ENCODE data around the gene COPB1.

Gene COPB1

GRCh38 chr11:14458377-14458776, 41.2 kb downstream of the COPB1 start:
- Mint-ChIP-seq H3K4me3 (no peak overlapping the region), H3K27ac (no peak overlapping the region), H3K4me1 (ENCODE audit: low read depth) (no peaks in the 10 kb centered on the region), H3K36me3 (ENCODE audit: low read depth) (peaks cover 37% of the 10 kb centered on the region), H3K9me3 (no peaks in the 10 kb centered on the region), H3K27me3 (no peaks in the 10 kb centered on the region)

- no peak overlapping the region for H3K4me3 Mint-ChIP-seq
- H3K27ac Mint-ChIP-seq: no peak overlapping the region
- peaks cover 28% of the 10 kb centered on the region for H3K36me3 Mint-ChIP-seq (ENCODE audit: low read depth)
- no peaks in the 10 kb centered on the region for H3K9me3 Mint-ChIP-seq
- peaks cover 3% of the 10 kb centered on the region for H3K4me1 Mint-ChIP-seq (ENCODE audit: low read depth)
- no peaks in the 10 kb centered on the region for H3K27me3 Mint-ChIP-seq
These were observed 43.8 kb downstream of the COPB1 start for GRCh38 chr11:14455648-14456430.

- H3K4me3 Mint-ChIP-seq: no peak overlapping the region
- peaks cover 23% of the 10 kb centered on the region for H3K36me3 Mint-ChIP-seq (ENCODE audit: low read depth)
These were observed 44.6 kb downstream of the COPB1 start for GRCh38 chr11:14454861-14455632.

GRCh38 chr11:14451825-14452224, 47.8 kb downstream of the COPB1 start:
- Mint-ChIP-seq H3K9me3 (no peaks in the 10 kb centered on the region), H3K36me3 (ENCODE audit: low read depth) (no peaks in the 10 kb centered on the region), H3K4me3 (no peak overlapping the region), H3K27me3 (no peaks in the 10 kb centered on the region), H3K4me1 (ENCODE audit: low read depth) (peaks cover 25% of the 10 kb centered on the region), H3K27ac (no peak overlapping the region)

More at GRCh38 chr11:14454861-14455632, 44.6 kb downstream of the COPB1 start:
- Mint-ChIP-seq H3K27ac (no peak overlapping the region), H3K27me3 (no peaks in the 10 kb centered on the region), H3K4me1 (ENCODE audit: low read depth) (peaks cover 3% of the 10 kb centered on the region), H3K9me3 (no peaks in the 10 kb centered on the region)

GRCh38 chr11:14449302-14449714, 50.3 kb downstream of the COPB1 start:
- Mint-ChIP-seq H3K27ac (no peak overlapping the region), H3K9me3 (no peaks in the 10 kb centered on the region), H3K4me1 (ENCODE audit: low read depth) (peaks cover 50% of the 10 kb centered on the region), H3K4me3 (no peak overlapping the region), H3K27me3 (no peaks in the 10 kb centered on the region), H3K36me3 (ENCODE audit: low read depth) (no peaks in the 10 kb centered on the region)

- H3K4me1 Mint-ChIP-seq (ENCODE audit: low read depth): peaks cover 55% of the 10 kb centered on the region
- peak overlapping the region; percentile 23 for H3K27ac Mint-ChIP-seq
- no peaks in the 10 kb centered on the region for H3K9me3 Mint-ChIP-seq
These were observed 51.4 kb downstream of the COPB1 start for GRCh38 chr11:14448240-14448639.

GRCh38 chr11:14446701-14447169, 52.9 kb downstream of the COPB1 start:
- peaks cover 52% of the 10 kb centered on the region for H3K4me1 Mint-ChIP-seq (ENCODE audit: low read depth)
- no peaks in the 10 kb centered on the region for H3K27me3 Mint-ChIP-seq
- peak overlapping the region; percentile 76 for H3K27ac Mint-ChIP-seq
- no peaks in the 10 kb centered on the region for H3K9me3 Mint-ChIP-seq
- H3K4me3 Mint-ChIP-seq: peak overlapping the region; percentile 32
- no peaks in the 10 kb centered on the region for H3K36me3 Mint-ChIP-seq (ENCODE audit: low read depth)

More at GRCh38 chr11:14448240-14448639, 51.4 kb downstream of the COPB1 start:
- Mint-ChIP-seq H3K36me3 (ENCODE audit: low read depth) (no peaks in the 10 kb centered on the region), H3K27me3 (no peaks in the 10 kb centered on the region), H3K4me3 (peak overlapping the region; percentile 4)

GRCh38 chr11:14445542-14446530, 53.8 kb downstream of the COPB1 start:
- Mint-ChIP-seq H3K9me3 (no peaks in the 10 kb centered on the region), H3K4me3 (peak overlapping the region; percentile 32), H3K4me1 (ENCODE audit: low read depth) (peaks cover 52% of the 10 kb centered on the region), H3K36me3 (ENCODE audit: low read depth) (no peaks in the 10 kb centered on the region), H3K27ac (peak overlapping the region; percentile 76), H3K27me3 (no peaks in the 10 kb centered on the region)

- peaks cover 56% of the 10 kb centered on the region for H3K4me1 Mint-ChIP-seq (ENCODE audit: low read depth)
These were observed 55.0 kb downstream of the COPB1 start for GRCh38 chr11:14444441-14445189.

GRCh38 chr11:14443638-14444037, 56.0 kb downstream of the COPB1 start:
- Mint-ChIP-seq H3K4me1 (ENCODE audit: low read depth) (peaks cover 62% of the 10 kb centered on the region), H3K27ac (no peak overlapping the region), H3K27me3 (no peaks in the 10 kb centered on the region), H3K4me3 (no peak overlapping the region), H3K36me3 (ENCODE audit: low read depth) (peaks cover 3% of the 10 kb centered on the region), H3K9me3 (no peaks in the 10 kb centered on the region)

More at GRCh38 chr11:14444441-14445189, 55.0 kb downstream of the COPB1 start:
- Mint-ChIP-seq H3K4me3 (no peak overlapping the region), H3K27ac (peak overlapping the region; percentile 81), H3K27me3 (no peaks in the 10 kb centered on the region), H3K36me3 (ENCODE audit: low read depth) (peaks cover 3% of the 10 kb centered on the region), H3K9me3 (no peaks in the 10 kb centered on the region)

GRCh38 chr11:14435717-14436512, 63.7 kb downstream of the COPB1 start:
- Mint-ChIP-seq H3K4me3 (no peak overlapping the region), H3K27me3 (no peaks in the 10 kb centered on the region), H3K27ac (no peak overlapping the region), H3K36me3 (ENCODE audit: low read depth) (peaks cover 3% of the 10 kb centered on the region), H3K4me1 (ENCODE audit: low read depth) (peaks cover 37% of the 10 kb centered on the region), H3K9me3 (peaks cover 11% of the 10 kb centered on the region)

GRCh38 chr11:14425621-14426020, 74.0 kb downstream of the COPB1 start:
- H3K36me3 Mint-ChIP-seq (ENCODE audit: low read depth): no peaks in the 10 kb centered on the region
- H3K4me1 Mint-ChIP-seq (ENCODE audit: low read depth): peaks cover 4% of the 10 kb centered on the region
- no peak overlapping the region for H3K27ac Mint-ChIP-seq
- H3K4me3 Mint-ChIP-seq: no peak overlapping the region
- H3K9me3 Mint-ChIP-seq: peaks cover 6% of the 10 kb centered on the region
- no peaks in the 10 kb centered on the region for H3K27me3 Mint-ChIP-seq

GRCh38 chr11:14424096-14424495, 75.5 kb downstream of the COPB1 start:
- no peak overlapping the region for H3K27ac Mint-ChIP-seq

More at GRCh38 chr11:14424096-14424495, 75.5 kb downstream of the COPB1 start:
- H3K4me3 Mint-ChIP-seq: no peak overlapping the region
- no peaks in the 10 kb centered on the region for H3K27me3 Mint-ChIP-seq
- no peaks in the 10 kb centered on the region for H3K4me1 Mint-ChIP-seq (ENCODE audit: low read depth)
- no peaks in the 10 kb centered on the region for H3K9me3 Mint-ChIP-seq
- no peaks in the 10 kb centered on the region for H3K36me3 Mint-ChIP-seq (ENCODE audit: low read depth)

All from stimulated activated naive CD8-positive, alpha-beta T cell treated with anti-CD3 and anti-CD28 coated beads, Interleukin-15, Interleukin-2, amounts not matched to agents 100 ng/mL and 50 ng/mL, for 24 hours (primary cell).